NCI-H69 (cell line): ENCODE data around the gene NUP35.

Experiments
- DNase-seq: peaks from one replicate; lab custom pipeline; 2025; lab: John Stamatoyannopoulos, UW

The NUP35 gene, protein sequence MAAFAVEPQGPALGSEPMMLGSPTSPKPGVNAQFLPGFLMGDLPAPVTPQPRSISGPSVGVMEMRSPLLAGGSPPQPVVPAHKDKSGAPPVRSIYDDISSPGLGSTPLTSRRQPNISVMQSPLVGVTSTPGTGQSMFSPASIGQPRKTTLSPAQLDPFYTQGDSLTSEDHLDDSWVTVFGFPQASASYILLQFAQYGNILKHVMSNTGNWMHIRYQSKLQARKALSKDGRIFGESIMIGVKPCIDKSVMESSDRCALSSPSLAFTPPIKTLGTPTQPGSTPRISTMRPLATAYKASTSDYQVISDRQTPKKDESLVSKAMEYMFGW

GRCh38 chr2:183124222-183124956 lies at the start of gene NUP35:
TSS of gene NUP35 (plus strand) at chr2:183124443. CDS start at chr2:183124458, 15 bp downstream.
- DNase-seq: peak; percentile 96

DNA sequence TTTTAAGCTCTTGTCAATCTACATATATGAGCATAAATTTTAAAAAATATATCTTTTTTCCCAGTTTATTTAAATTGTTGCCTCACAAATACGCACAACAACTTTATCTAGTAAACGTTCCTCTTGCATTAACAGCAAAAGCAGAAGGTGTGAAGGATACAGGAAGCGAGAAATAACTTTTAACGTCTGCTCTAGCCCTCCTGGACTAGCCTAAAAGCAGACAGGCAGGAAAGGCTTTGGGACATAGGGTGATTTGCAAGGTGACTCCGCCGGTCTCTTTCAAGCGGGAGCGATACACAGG lies 46.1 kb upstream of the NUP35 start:
- peak; percentile 82 for DNase-seq

- peak; percentile 94 for DNase-seq
Measured at GRCh38 chr2:183078464-183079138, 45.6 kb upstream of the NUP35 start, which contains the start of gene DUSP19. TSS of gene DUSP19 (plus strand) at chr2:183078747. CDS start at chr2:183078934, 187 bp downstream.

GRCh38 chr2:183079139-183079775 lies 45.0 kb upstream of the NUP35 start:
- peak; percentile 68 for DNase-seq

- DNase-seq: no peak
Measured at GRCh38 chr2:183081911-183082310, 42.3 kb upstream of the NUP35 start.

DNA sequence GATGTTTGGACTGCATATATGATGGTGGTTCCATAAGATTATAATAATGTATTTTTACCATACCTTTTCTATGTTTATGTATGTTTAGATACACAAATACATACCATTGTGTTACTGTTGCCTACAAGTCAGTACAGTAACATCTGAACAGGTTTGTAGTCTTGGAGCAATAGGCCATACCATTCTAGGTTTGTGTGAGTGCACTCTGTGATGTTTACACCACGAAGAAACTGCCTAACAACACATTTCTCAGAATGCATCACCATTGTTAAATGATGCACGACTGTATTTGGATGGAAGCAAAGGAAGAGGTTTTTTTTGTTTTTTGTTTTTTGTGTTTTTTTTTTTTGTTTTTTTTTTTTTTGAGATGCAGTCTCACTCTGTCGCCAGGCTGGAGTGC lies 36.2 kb upstream of the NUP35 start:
- DNase-seq: no peak

- DNase-seq: no peak
Measured at GRCh38 chr2:183089192-183089851, 34.9 kb upstream of the NUP35 start.

DNA sequence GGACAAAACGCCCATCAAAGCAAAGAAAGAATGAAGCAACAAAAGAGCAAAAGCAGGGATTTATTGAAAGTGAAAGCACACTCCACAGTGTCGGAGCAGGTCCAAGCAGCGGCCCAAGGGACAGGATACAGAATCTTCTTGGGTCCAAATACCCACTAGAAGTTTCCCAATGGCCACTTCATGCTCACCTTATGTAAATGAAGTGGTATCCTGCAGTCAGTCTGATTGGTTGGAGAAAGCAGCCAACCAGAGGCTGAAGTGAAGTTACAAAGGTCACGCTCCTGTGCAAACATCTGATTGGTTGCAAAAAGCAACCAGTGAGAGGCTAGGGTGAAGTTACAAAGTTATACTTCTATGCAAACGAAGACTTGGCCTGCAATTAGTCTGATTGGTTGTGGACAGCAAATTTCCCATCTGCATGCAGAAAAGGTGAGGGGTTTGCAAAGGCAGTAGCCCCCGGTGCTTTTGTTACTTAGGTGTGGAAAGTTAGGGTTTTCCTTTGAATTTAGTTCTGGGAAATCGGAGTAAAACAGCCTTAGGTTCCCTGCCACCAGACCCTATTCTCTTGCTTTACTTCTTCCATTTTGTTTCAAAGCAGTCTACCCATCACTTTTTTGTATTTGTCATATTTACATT lies 32.8 kb upstream of the NUP35 start:
- DNase-seq: no peak

GRCh38 chr2:183091954-183092345 lies 32.3 kb upstream of the NUP35 start:
- no peak for DNase-seq

DNA sequence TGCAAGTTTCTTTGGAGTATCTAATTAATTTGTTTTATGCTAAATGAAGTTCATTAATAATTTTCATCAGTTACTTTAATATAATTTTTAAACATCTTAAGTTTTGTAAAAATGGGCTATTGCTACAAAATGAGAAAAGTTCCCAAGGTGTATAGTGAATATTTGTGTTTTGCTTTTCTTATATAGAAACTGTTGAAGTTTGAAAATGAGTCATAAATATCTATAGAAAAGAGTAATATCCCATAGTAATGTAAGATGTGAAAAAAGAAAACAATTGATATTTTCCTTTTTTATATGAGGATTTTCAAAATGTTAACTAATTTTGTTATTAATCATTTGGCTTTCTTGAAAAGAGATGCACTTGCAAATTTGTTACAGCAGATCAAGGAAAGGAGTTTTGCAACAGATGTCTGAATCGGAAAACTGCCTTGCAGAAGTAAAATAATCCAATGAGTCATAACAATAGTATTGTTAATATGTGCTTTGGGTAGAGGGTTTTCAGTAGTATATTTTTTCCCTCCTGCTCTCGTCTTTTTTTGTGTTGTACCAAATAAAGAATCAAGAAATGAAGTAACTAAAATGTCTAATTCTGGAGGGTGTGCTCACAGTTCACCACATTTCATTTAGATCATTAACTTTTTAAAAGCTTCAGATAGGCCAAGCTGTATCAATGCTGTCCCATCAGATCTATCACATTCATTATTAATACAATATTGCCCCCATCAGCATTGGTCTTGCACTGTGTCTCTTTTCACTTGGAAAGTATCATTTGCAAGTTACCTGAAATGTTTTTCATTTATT lies 30.2 kb upstream of the NUP35 start:
- no peak for DNase-seq

DNA sequence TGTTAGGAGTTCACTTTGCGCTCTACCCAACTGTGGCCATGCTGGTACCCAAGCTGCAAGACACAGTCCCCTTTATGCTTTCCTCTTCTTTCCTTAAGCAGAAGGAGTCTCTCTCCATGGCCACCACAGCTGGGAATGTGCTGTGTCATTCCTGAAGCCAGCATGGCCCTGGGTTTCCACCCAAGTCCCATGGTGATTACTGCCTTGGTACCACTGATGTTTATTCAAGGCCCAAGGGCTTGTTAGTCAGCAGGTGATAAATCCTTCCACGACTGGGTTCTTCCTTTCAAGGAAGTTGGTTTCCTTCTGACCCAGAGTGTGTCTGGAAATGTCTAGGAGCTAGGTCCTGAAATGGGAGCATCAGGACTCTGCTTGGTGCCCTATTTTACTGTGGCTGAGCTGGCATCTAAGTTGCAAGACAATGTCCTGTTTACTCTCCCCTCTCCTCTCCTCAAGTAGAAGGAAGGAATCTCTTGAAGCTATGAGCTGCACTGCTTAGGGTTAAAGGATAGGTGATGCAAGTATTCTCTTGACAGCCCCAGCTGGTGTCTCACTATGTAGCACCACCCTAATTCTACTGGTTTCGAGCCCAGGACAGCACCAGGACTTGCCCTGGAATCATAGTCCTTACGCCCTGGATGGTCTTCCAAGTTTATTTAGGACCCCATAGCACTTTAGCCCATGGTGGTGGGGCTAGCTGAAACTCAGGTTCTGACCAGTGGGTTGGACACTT lies 18.7 kb upstream of the NUP35 start:
- no peak for DNase-seq

GRCh38 chr2:183112577-183112976 lies 11.7 kb upstream of the NUP35 start:
- DNase-seq: no peak

- DNase-seq: no peak
Measured at GRCh38 chr2:183113630-183114029, 10.6 kb upstream of the NUP35 start.

GRCh38 chr2:183117226-183117625 lies 7.0 kb upstream of the NUP35 start:
- DNase-seq: peak; percentile 28

GRCh38 chr2:183123117-183123958 lies 905 bp upstream of the NUP35 start:
- DNase-seq: peak; percentile 50

DNA sequence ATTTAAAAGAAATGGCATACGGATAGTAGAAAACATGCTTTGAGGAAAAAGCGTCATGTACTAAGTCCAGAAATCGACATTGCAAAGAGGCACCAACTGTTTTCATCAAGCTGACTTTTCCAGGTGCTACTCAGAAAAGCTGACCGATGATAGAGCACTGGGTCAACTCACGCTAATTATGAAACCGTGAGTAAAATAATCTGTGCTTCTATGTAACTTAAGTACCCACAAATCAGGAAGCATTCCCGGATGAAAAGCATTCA lies 353 bp upstream of the NUP35 start:
- DNase-seq: no peak

DNA sequence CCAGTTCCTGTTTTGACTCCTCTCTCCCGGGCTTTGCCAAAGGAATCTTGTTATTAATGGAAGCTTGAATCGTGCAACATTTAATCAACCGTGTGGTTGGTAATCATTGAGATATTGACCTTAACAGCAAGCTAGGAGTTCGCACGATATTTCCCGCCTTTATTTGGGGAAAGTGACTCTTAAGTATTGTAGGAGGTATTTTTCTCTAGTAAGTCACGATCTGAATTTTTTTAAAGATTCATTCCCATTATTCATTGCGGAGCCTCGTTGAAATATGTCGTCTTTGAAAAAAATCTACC lies 663 bp downstream of the NUP35 start:
- no peak for DNase-seq

- peak; percentile 64 for DNase-seq
Measured at GRCh38 chr2:183125659-183126341, 1.6 kb downstream of the NUP35 start.

- no peak for DNase-seq
Measured at GRCh38 chr2:183126635-183127034, 2.4 kb downstream of the NUP35 start.
